Esophagus squamous epithelium (tissue), 5 donors: ENCODE data around the gene TEX261. TPM values are rescaled to one million over a fixed set of nuclear protein-coding genes. Genes with fewer than 3 reads are reported as not detected.

Source experiments
- DNase-seq: peaks from one replicate; lab custom pipeline; 2025; lab: John Stamatoyannopoulos, UW
- H3K27ac ChIP-seq, 4 donors: fragments of 200-600 bp; sonication (generic); one replicate each; pipeline ENCODE4 v1.5.1; 2016 to 2019; ENCODE audit warnings: mild to moderate bottlenecking in 1 of 4
- H3K27me3 ChIP-seq, 4 donors: fragments of 200-600 bp; sonication (generic); 1 replicate in 3 of 4; 2 replicates in 1 of 4; pipeline versions ENCODE4 v1.5.1 to v1.6.0; 2017 to 2021; ENCODE audit warnings: antibody characterized with exemption in 1 of 4
- H3K36me3 ChIP-seq, 3 donors: fragments of 200-600 bp; sonication (generic); one replicate each; pipeline ENCODE4 v1.5.1; 2016 to 2019
- H3K4me1 ChIP-seq, 3 donors: fragments of 200-600 bp; sonication (generic); one replicate each; pipeline ENCODE4 v1.5.1; 2017 to 2019
- H3K4me3 ChIP-seq, 4 donors: fragments of 200-600 bp; sonication (generic); 1 replicate in 3 of 4; 2 replicates in 1 of 4; pipeline ENCODE4 v1.5.1; 2016 to 2019; ENCODE audit warnings: mild to moderate bottlenecking in 2 of 4, moderate library complexity in 1 of 4
- H3K9me3 ChIP-seq, 3 donors: fragments of 200-600 bp; sonication (generic); one replicate each; pipeline ENCODE4 v1.5.1; 2016 to 2019
- POLR2A ChIP-seq, 4 donors: fragments of 450-650 bp; IDR thresholded peaks; one replicate each; pipeline ENCODE4 v1.6.1; 2017; ENCODE audit warnings: antibody characterized with exemption in 4 of 4, mild to moderate bottlenecking in 4 of 4, moderate library complexity in 3 of 4
- WGBS, 2 donors: methylation state at CpG; one replicate each; pipeline ENCODE4 v1.1.5; 2018; 5-methylcytosine and 5-hydroxymethylcytosine counted together
- intact Hi-C: fragments of 100-400 bp; cut with DNase I; formaldehyde crosslinking; loops from one replicate; pipeline ENCODE4 v1.15.0; 2022
- small RNA-seq, 4 donors: library from RNA; depleted of rRNA; stranded (forward); fragments of <200 nt; gene quantifications; one replicate each; pipeline ENCODE3, GENCODE V24; 2016
- total RNA-seq, 4 donors: library from RNA; depleted of rRNA; stranded (reverse); fragments of >200 nt; gene quantifications; one replicate each; pipeline ENCODE4 v1.1.0, GENCODE V29; 2016
- TF ChIP-seq, protein P1 (sequence below), 6 experiments: fragments of 450-650 bp in 4 of 6; fragments of 200-600 bp in 2 of 6; sonication (generic) in 2 of 6; IDR thresholded peaks; one replicate each; pipeline ENCODE4 v1.5.1; 2016 to 2019; ENCODE audit warnings: antibody characterized with exemption in 6 of 6, mild to moderate bottlenecking in 4 of 6, moderate library complexity in 4 of 6
- donor health status: DM: yes; HTN: yes; CAD: no.

Gene TEX261
- total RNA-seq, 4 donors from 2014 or later: 22.6 to 33.3 (median 27.1) TPM

DNA sequence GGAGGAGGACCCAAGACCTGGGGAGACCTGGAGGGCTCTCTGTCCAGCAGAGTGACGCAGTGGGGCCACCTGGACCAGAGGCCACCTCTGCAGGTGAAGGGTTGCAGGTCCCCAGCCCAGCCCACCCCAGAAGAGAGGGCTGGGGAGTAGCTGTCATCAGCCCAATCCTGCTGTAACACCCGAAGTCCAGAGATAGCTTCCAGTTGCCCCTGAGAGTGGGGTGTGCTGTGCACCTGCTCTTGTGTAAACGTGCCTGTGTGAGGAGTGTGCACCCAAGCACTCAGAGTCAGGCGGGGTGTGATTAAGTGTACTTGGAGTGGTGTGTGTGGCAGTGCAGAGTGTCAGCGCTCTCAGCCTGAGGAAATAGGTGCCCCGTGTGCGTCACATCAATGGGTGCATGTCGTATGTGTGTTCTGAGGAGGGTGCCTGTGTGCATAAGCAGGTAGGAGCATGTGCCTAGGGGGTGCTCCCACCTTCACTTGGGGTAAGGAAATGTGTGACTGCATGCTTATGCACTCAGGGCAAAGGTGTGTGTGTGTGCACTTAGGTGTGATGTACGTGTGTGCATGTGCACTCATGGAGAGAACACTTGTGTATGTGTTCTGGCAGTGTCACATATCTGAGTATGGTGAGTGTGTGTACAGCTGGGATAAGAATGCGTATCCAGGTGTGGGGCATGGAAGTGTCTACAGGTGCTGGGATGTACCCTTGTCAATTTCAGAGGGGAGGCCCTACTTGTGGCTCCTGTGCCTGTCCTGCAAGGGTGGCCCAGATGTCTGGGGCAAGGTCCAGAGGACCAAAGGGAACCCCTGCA, 58.3 kb downstream of the TEX261 start:
- intact Hi-C loops: no loop called here
- Histone ChIP-seq H3K9me3 (no peaks in the 10 kb centered on the region), H3K27ac (no peak overlapping the region), H3K4me3 (no peak overlapping the region), H3K27me3 (peaks cover 0 to 45% (median 0%) of the 10 kb centered on the region in 4 donors), H3K36me3 (no peaks in the 10 kb centered on the region), H3K4me1 (no peaks in the 10 kb centered on the region)
- DNase-seq: no peak
- 63 to 75% methylated on average over 5 to 10 of the region's 10 CpGs for WGBS, 2 donors
- no peak for TF ChIP-seq POLR2A (IDR thresholded peaks at IDR 0.05)
- TF ChIP-seq, protein P1, sequence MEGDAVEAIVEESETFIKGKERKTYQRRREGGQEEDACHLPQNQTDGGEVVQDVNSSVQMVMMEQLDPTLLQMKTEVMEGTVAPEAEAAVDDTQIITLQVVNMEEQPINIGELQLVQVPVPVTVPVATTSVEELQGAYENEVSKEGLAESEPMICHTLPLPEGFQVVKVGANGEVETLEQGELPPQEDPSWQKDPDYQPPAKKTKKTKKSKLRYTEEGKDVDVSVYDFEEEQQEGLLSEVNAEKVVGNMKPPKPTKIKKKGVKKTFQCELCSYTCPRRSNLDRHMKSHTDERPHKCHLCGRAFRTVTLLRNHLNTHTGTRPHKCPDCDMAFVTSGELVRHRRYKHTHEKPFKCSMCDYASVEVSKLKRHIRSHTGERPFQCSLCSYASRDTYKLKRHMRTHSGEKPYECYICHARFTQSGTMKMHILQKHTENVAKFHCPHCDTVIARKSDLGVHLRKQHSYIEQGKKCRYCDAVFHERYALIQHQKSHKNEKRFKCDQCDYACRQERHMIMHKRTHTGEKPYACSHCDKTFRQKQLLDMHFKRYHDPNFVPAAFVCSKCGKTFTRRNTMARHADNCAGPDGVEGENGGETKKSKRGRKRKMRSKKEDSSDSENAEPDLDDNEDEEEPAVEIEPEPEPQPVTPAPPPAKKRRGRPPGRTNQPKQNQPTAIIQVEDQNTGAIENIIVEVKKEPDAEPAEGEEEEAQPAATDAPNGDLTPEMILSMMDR (IDR thresholded peaks at IDR 0.05): no peak

Small RNA genes lying within 50 kb of the gene (small RNA-seq; reads per million reads assigned to genes)
- gene RN7SL160P: 0 reads per million in 4 donors

Other genes starting within 250 kb of the TEX261 start
- gene ADD2, start 226.7 kb downstream of the TEX261 start, total RNA-seq: 1 to 10 TPM in 2 of 4 donors, under 1 TPM in 2; 0.42 to 2.4 (median 1.3) TPM
- not detected for gene FIGLA, start 204.2 kb downstream of the TEX261 start, total RNA-seq
- gene CLEC4F, start 174.3 kb downstream of the TEX261 start, total RNA-seq: under 1 TPM in 1 of 4 donors, not detected in 3; 0.15 TPM
- gene CD207, start 159.1 kb downstream of the TEX261 start, total RNA-seq: 1 to 10 TPM in 2 of 4 donors, under 1 TPM in 1, not detected in 1; 0.35 to 2.5 (median 1.1) TPM
- gene VAX2, start 94.3 kb downstream of the TEX261 start, total RNA-seq: 1 to 10 TPM in 1 of 4 donors, under 1 TPM in 3; 0.27 to 1.2 (median 0.56) TPM
- 1 to 10 TPM in 1 of 4 donors, under 1 TPM in 1, not detected in 2; 0.97 to 1.2 TPM for gene ATP6V1B1, start 59.0 kb downstream of the TEX261 start, total RNA-seq
- under 1 TPM in 2 of 4 donors, not detected in 2; 0.18 to 0.76 TPM for gene ANKRD53, start 16.2 kb downstream of the TEX261 start, total RNA-seq
- 100 to 1,000 TPM in 3 of 4 donors, 10 to 100 TPM in 1; 87.5 to 278 (median 166) TPM for gene NAGK, start 73.8 kb upstream of the TEX261 start, total RNA-seq
- gene MCEE, start 135.4 kb upstream of the TEX261 start, total RNA-seq: 10 to 100 TPM; 18.9 to 26.5 (median 21.6) TPM
- 10 to 100 TPM; 18.9 to 33.0 (median 29.8) TPM for gene MPHOSPH10, start 135.8 kb upstream of the TEX261 start, total RNA-seq
- 10 to 100 TPM in 2 of 4 donors, 1 to 10 TPM in 2; 6.5 to 13.9 (median 9.9) TPM for gene PAIP2B, start 232.2 kb upstream of the TEX261 start, total RNA-seq